ENCODE measurements around the gene NDST1. TPM values are rescaled to one million over a fixed set of nuclear protein-coding genes. Genes with fewer than 3 reads are reported as not detected.

The NDST1 gene
- total and polyA plus RNA-seq, 2 of the 8 experiments (the other 6 are each of a cell fraction or from before 2014, with no cell fraction given): 27.0 to 72.0 TPM

DNA sequence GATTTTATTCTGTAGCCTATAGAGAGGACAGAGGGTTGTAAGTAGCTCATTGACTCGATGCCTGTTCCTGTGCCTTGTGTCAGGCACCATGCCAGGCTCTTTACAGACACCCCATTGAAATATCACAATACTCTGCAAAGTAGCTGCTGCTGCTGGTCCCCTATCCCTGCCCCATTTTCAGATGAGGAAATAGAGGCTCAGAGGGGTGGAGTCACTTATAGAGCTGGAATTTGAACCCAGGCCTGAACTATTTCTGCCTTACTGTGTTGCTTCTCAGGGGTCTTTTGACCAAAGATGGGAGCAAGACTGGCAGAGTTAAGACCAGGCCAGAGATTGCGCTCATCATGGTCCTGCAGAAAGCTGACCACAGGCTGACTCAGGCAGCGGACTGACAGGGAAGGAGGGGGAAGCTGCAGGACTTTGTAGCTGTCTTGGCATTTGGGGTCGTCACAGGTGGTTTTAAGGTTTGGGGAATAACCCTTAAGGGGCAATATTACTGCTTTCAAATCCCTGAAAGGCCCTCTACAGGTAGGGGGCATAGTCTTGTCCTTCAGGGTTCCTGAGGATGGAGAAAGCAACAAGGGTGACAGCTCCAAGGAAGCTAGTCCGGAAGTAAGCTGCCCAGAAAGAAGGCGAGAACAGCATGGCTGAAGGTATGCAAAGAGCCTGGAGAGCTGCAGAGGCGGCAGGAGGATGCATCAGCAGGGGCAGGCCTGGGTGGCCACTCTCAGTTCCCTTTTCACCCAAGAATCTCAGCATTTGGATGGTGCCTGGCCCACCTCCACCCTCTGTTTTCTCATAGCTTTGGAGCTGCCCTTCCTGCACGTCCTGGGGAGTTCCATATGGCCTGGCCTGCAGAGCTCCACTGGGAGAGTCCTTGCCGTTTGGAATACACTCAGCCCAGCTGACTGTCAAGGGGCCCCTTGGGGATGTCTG is 18.3 kb upstream of the NDST1 start (continued):
- TF ChIP-seq NRF1 (IDR thresholded peaks at IDR 0.05; ENCODE audit: low read depth, low read length) (no peak), ZNF274 (IDR thresholded peaks at IDR 0.05; ENCODE audit: borderline replicate concordance, extremely low read depth, low read length) (no peak), TAF1 (IDR thresholded peaks at IDR 0.05; ENCODE audit: low read depth, low read length) (no peak), BRCA1 (IDR thresholded peaks at IDR 0.05; ENCODE audit: low read depth, low read length) (no peak)
